Gastrocnemius medialis (tissue), 4 donors: ENCODE data around the gene MRPL3. TPM values are rescaled to one million over a fixed set of nuclear protein-coding genes. Genes with fewer than 3 reads are reported as not detected.

Experiments used
- ATAC-seq, 2 donors: fragments of 150-250 bp; one replicate each; pipeline ENCODE4 v1.9.1; 2016
- DNase-seq, 2 donors: peaks; one replicate each; pipeline ENCODE4 v3.0.0-alpha.2; 2019
- H3K27ac ChIP-seq, 4 donors: fragments of 200-600 bp; sonication (generic); 1 replicate in 1 of 4; 2 replicates in 3 of 4; pipeline ENCODE4 v1.5.1; 2016 to 2018; ENCODE audit warnings: mild to moderate bottlenecking in 2 of 4, moderate library complexity in 1 of 4
- H3K27me3 ChIP-seq, 3 donors: fragments of 200-600 bp; sonication (generic) in 2 of 3; 1 replicate in 1 of 3; 2 replicates in 2 of 3; pipeline versions ENCODE4 v1.5.1 to v1.6.0; 2016 to 2019; ENCODE audit warnings: mild to moderate bottlenecking in 1 of 3, moderate library complexity in 1 of 3
- H3K36me3 ChIP-seq, 2 donors: fragments of 200-600 bp; sonication (generic) in 1 of 2; one replicate each; pipeline ENCODE4 v1.5.1; 2017 to 2018
- H3K4me1 ChIP-seq, 2 donors: fragments of 200-600 bp; sonication (generic) in 1 of 2; one replicate each; pipeline ENCODE4 v1.5.1; 2016 to 2017; ENCODE audit warnings: mild to moderate bottlenecking in 2 of 2
- H3K4me3 ChIP-seq, 4 donors: fragments of 200-600 bp; sonication (generic) in 3 of 4; 1 replicate in 1 of 4; 2 replicates in 3 of 4; pipeline ENCODE4 v1.5.1; 2016 to 2019; ENCODE audit warnings: mild to moderate bottlenecking in 2 of 4
- H3K9me3 ChIP-seq, 3 donors: fragments of 200-600 bp; sonication (generic) in 2 of 3; 1 replicate in 1 of 3; 2 replicates in 2 of 3; pipeline ENCODE4 v1.5.1; 2016 to 2019
- CTCF ChIP-seq, 5 experiments: fragments of 450-650 bp in 3 of 5; fragments of 200-600 bp in 2 of 5; sonication (generic) in 2 of 5; IDR thresholded peaks in 4 of 5; conservative IDR thresholded peaks in 1 of 5; 1 replicate in 4 of 5; 2 replicates in 1 of 5; pipeline ENCODE4 v1.5.1; 2016 to 2019; ENCODE audit warnings: antibody characterized with exemption in 5 of 5, mild to moderate bottlenecking in 3 of 5, moderate library complexity in 3 of 5
- POLR2A ChIP-seq, 2 donors: fragments of 450-650 bp; IDR thresholded peaks; one replicate each; pipeline ENCODE4 v1.6.1; 2017; ENCODE audit warnings: antibody characterized with exemption in 2 of 2, mild to moderate bottlenecking in 2 of 2, moderate library complexity in 2 of 2
- in situ Hi-C, 4 donors: fragments of 200-750 bp; cut with MboI; loops; one replicate each; pipeline versions ENCODE4 v1.15.0 to v1.8.0; 2017; ENCODE audit warnings: low sequenced_read_pairs in 4 of 4
- intact Hi-C: fragments of 100-400 bp; cut with DNase I; formaldehyde crosslinking; loops from one replicate; pipeline ENCODE4 v1.15.1; 2023; ENCODE audit warnings: low total_unique reads
- total RNA-seq, 4 donors: library from RNA; depleted of rRNA; stranded (reverse); fragments of >200 nt; gene quantifications; one replicate each; pipeline versions ENCODE4 v1.1.0 to v1.2.3, GENCODE V29; 2016

Gene MRPL3
- total RNA-seq, 4 donors from 2014 or later, result 72.3 to 109 (median 97.1) TPM

- Histone ChIP-seq H3K27ac (no peak overlapping the region), H3K9me3 (no peaks in the 10 kb centered on the region), H3K4me1 (peaks cover 4 to 18% of the 10 kb centered on the region in 2 donors), H3K4me3 (no peak overlapping the region), H3K27me3 (no peaks in the 10 kb centered on the region), H3K36me3 (no peaks in the 10 kb centered on the region)
- ATAC-seq, result no peak
- TF ChIP-seq POLR2A (IDR thresholded peaks at IDR 0.05) (no peak), CTCF (IDR thresholded peaks at IDR 0.05 in 4 of 5, conservative IDR thresholded peaks at IDR 0.05 in 1 of 5) (no peak)
- in situ Hi-C loops (no loop called here), intact Hi-C loops (no loop called here)
- DNase-seq, result no peak
These were observed 44.8 kb upstream of the MRPL3 start for GRCh38 chr3:131547585-131547984.

GRCh38 chr3:131546441-131546840 is 43.7 kb upstream of the MRPL3 start:
- TF ChIP-seq CTCF (IDR thresholded peaks at IDR 0.05 in 4 of 5, conservative IDR thresholded peaks at IDR 0.05 in 1 of 5) (no peak), POLR2A (IDR thresholded peaks at IDR 0.05) (no peak)
- DNase-seq, result no peak
- Histone ChIP-seq H3K4me3 (no peak overlapping the region), H3K27me3 (no peaks in the 10 kb centered on the region), H3K36me3 (no peaks in the 10 kb centered on the region), H3K9me3 (no peaks in the 10 kb centered on the region), H3K4me1 (peaks cover 4 to 18% of the 10 kb centered on the region in 2 donors), H3K27ac (no peak overlapping the region)
- intact Hi-C loops (no loop called here), in situ Hi-C loops (no loop called here)
- ATAC-seq, result no peak

GRCh38 chr3:131544557-131544956 is 41.8 kb upstream of the MRPL3 start:
- Histone ChIP-seq H3K27me3 (no peaks in the 10 kb centered on the region), H3K4me3 (no peak overlapping the region), H3K36me3 (no peaks in the 10 kb centered on the region), H3K4me1 (peaks cover 4 to 18% of the 10 kb centered on the region in 2 donors), H3K9me3 (no peaks in the 10 kb centered on the region), H3K27ac (peak overlapping the region in 2 of 4 donors; percentile 45 to 54)
- intact Hi-C loops (no loop called here), in situ Hi-C loops (no loop called here)
- ATAC-seq (no peak), DNase-seq (no peak)
- TF ChIP-seq POLR2A (IDR thresholded peaks at IDR 0.05) (no peak), CTCF (IDR thresholded peaks at IDR 0.05 in 4 of 5, conservative IDR thresholded peaks at IDR 0.05 in 1 of 5) (no peak)

- in situ Hi-C loops, result no loop called here
- DNase-seq (peak; percentile 20 to 82), ATAC-seq (peak; percentile 93 to 95)
- TF ChIP-seq POLR2A (IDR thresholded peaks at IDR 0.05), result no peak
- no peak for TF ChIP-seq CTCF (IDR thresholded peaks at IDR 0.05 in 4 of 5, conservative IDR thresholded peaks at IDR 0.05 in 1 of 5)
- Histone ChIP-seq H3K27ac (peak overlapping the region in 2 of 4 donors; percentile 45 to 54), H3K9me3 (no peaks in the 10 kb centered on the region), H3K4me1 (peaks cover 4 to 18% of the 10 kb centered on the region in 2 donors), H3K4me3 (no peak overlapping the region), H3K36me3 (no peaks in the 10 kb centered on the region), H3K27me3 (no peaks in the 10 kb centered on the region)
- intact Hi-C loops, result no loop called here
These were observed 40.9 kb upstream of the MRPL3 start for GRCh38 chr3:131543714-131544113.

GRCh38 chr3:131541288-131541687 is 38.5 kb upstream of the MRPL3 start:
- TF ChIP-seq CTCF (IDR thresholded peaks at IDR 0.05 in 4 of 5, conservative IDR thresholded peaks at IDR 0.05 in 1 of 5) (no peak), POLR2A (IDR thresholded peaks at IDR 0.05) (no peak)
- no peak for DNase-seq
- no peak overlapping the region for H3K27ac ChIP-seq
- in situ Hi-C loops, result no loop called here
- H3K9me3 ChIP-seq, result no peaks in the 10 kb centered on the region
- no peak overlapping the region for H3K4me3 ChIP-seq
- no peaks in the 10 kb centered on the region for H3K36me3 ChIP-seq
- peaks cover 4 to 18% of the 10 kb centered on the region in 2 donors for H3K4me1 ChIP-seq
- intact Hi-C loops, result no loop called here
- no peak for ATAC-seq
- H3K27me3 ChIP-seq, result no peaks in the 10 kb centered on the region
